ENCODE data around the gene TMTC4.

DNA sequence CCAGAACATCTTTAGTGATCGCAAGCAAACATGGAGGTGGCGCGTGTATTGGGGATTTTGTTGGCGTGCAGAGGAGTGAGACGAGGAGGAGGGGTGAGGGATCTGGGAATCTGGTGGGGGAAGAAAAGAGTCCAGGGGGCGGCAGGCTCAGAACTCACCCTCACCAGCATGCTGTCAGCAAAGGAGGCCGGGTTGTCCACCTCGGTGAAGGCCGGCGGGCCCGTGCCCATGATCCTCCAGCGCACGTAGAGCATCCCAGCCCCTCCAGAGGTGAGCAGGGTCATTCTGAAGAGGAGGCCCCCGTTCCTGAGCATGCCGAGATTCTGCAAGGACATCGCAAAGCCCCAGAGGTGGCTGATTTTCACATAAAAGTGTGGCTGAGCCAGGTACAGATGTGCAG, 37.2 kb downstream of the TMTC4 start:
- TF ChIP-seq, protein P1, sequence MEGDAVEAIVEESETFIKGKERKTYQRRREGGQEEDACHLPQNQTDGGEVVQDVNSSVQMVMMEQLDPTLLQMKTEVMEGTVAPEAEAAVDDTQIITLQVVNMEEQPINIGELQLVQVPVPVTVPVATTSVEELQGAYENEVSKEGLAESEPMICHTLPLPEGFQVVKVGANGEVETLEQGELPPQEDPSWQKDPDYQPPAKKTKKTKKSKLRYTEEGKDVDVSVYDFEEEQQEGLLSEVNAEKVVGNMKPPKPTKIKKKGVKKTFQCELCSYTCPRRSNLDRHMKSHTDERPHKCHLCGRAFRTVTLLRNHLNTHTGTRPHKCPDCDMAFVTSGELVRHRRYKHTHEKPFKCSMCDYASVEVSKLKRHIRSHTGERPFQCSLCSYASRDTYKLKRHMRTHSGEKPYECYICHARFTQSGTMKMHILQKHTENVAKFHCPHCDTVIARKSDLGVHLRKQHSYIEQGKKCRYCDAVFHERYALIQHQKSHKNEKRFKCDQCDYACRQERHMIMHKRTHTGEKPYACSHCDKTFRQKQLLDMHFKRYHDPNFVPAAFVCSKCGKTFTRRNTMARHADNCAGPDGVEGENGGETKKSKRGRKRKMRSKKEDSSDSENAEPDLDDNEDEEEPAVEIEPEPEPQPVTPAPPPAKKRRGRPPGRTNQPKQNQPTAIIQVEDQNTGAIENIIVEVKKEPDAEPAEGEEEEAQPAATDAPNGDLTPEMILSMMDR (IDR thresholded peaks at IDR 0.05) = no peak
- no peak for TF ChIP-seq POLR2A (IDR thresholded peaks at IDR 0.05)
